D721Med (cell line): ENCODE results near the gene CMKLR1.

ENCODE experiments used
- DNase-seq: peaks from one replicate; pipeline ENCODE4 v3.0.0; 2011; ENCODE audit warnings: low spot score; ENCODE audit not compliant: insufficient read length
- FAIRE-seq: peaks from 2 replicates; lab custom pipeline; 2011; peaks lifted over from hg19 to GRCh38; lab: Jason Lieb, UNC
- CTCF ChIP-seq: IDR thresholded peaks from 2 replicates; pipeline ENCODE4 v1.5.1; 2012; ENCODE audit warnings: mild to moderate bottlenecking, control low read depth; ENCODE audit not compliant: insufficient read depth; ENCODE audit errors: missing control alignments

CMKLR1 gene

GRCh38 chr12:108299516-108299915, 39.6 kb downstream of the CMKLR1 start:
- DNase-seq, result peak; percentile 48
- FAIRE-seq, result no peak
- no peak for TF ChIP-seq CTCF

GRCh38 chr12:108298761-108299275, 40.3 kb downstream of the CMKLR1 start:
- no peak for FAIRE-seq
- no peak for TF ChIP-seq CTCF
- DNase-seq, result no peak

- DNase-seq, result no peak
- no peak for TF ChIP-seq CTCF
- FAIRE-seq, result no peak
These were observed 41.0 kb downstream of the CMKLR1 start for GRCh38 chr12:108297895-108298760.

- no peak for TF ChIP-seq CTCF
- no peak for DNase-seq
- no peak for FAIRE-seq
These were observed 41.7 kb downstream of the CMKLR1 start for GRCh38 chr12:108297424-108297823.

GRCh38 chr12:108296945-108297344, 42.2 kb downstream of the CMKLR1 start:
- no peak for FAIRE-seq
- TF ChIP-seq CTCF, result no peak

GRCh38 chr12:108295641-108296040, 43.5 kb downstream of the CMKLR1 start:
- FAIRE-seq (no peak), DNase-seq (no peak)
- no peak for TF ChIP-seq CTCF

More at GRCh38 chr12:108296945-108297344, 42.2 kb downstream of the CMKLR1 start:
- no peak for DNase-seq
